Endothelial cell of umbilical vein (primary cell): ENCODE data around the gene CRTAP. TPM values are rescaled to one million over a fixed set of nuclear protein-coding genes. Genes with fewer than 3 reads are reported as not detected.

Experiments used
- BruUV-seq: library from RNA; stranded (reverse); fragments of 400-500 nt; replicated peaks from 2 replicates; lab custom pipeline; 2021; lab: Mats Ljungman, UMichigan
- CTCF ChIA-PET: fragments of 300-600, 350-600 bp; sonication (Branson Sonifier 250); formaldehyde crosslinking; loops from one replicate; lab custom pipeline; 2021; ENCODE audit warnings: antibody characterized with exemption, inconsistent platforms; lab: Charles Lee
- POLR2A ChIA-PET: fragments of 300-600, 350-600 bp; sonication (Branson Sonifier 250); formaldehyde crosslinking; loops from one replicate; lab custom pipeline; 2021; ENCODE audit warnings: antibody characterized with exemption, inconsistent platforms; lab: Charles Lee
- DNase-seq: peaks from one replicate; pipeline ENCODE4 v3.0.0-alpha.2; 2011; ENCODE audit warnings: low read depth, low spot score
- FAIRE-seq: peaks from 2 replicates; lab custom pipeline; 2011; peaks lifted over from hg19 to GRCh38; lab: Jason Lieb, UNC
- H2AFZ ChIP-seq: 2 replicates; pipeline ENCODE4 v1.6.0; 2012; ENCODE audit warnings: low read depth, low read length, control low read depth, inconsistent platforms
- H3K27ac ChIP-seq: 2 replicates; pipeline ENCODE4 v1.5.1; 2011; ENCODE audit warnings: low read depth, mild to moderate bottlenecking, control low read depth, low read length, moderate library complexity; ENCODE audit not compliant: insufficient read depth
- H3K27me3 ChIP-seq, 2 experiments: 2 replicates each; pipeline versions ENCODE4 v1.6.0 to v1.6.1; 2011; ENCODE audit warnings: low read length in 2 of 2, mixed read lengths in 1 of 2; ENCODE audit not compliant: control insufficient read depth in 2 of 2, insufficient read depth in 2 of 2
- H3K36me3 ChIP-seq, 2 experiments: 2 replicates in 1 of 2; 3 replicates in 1 of 2; pipeline ENCODE4 v1.5.1; 2011; ENCODE audit warnings: low read length in 2 of 2, mild to moderate bottlenecking in 1 of 2, moderate library complexity in 1 of 2; ENCODE audit not compliant: control insufficient read depth in 2 of 2, insufficient read depth in 2 of 2; ENCODE audit errors: extremely low read depth in 1 of 2
- H3K4me1 ChIP-seq: 3 replicates; pipeline ENCODE4 v1.5.1; 2011; ENCODE audit warnings: mild to moderate bottlenecking, low read length; ENCODE audit not compliant: control insufficient read depth, insufficient read depth; ENCODE audit errors: extremely low read depth
- H3K4me2 ChIP-seq: 2 replicates; pipeline ENCODE4 v1.6.1; 2011; ENCODE audit warnings: low read length, control low read depth, mixed read lengths; ENCODE audit not compliant: insufficient read depth
- H3K4me3 ChIP-seq, 3 experiments: fragments of 200-600 bp in 1 of 3; sonication (generic), shearing (Covaris generic) in 1 of 3; replicated peaks in 1 of 3; 2 replicates each; pipeline ENCODE4 v1.5.1; 2011 to 2016; ENCODE audit warnings: control low read depth in 3 of 3, low read length in 3 of 3, mild to moderate bottlenecking in 2 of 3, inconsistent platforms in 1 of 3, low read depth in 1 of 3, moderate library complexity in 1 of 3; ENCODE audit not compliant: insufficient read depth in 1 of 3
- H3K79me2 ChIP-seq: 2 replicates; pipeline ENCODE4 v1.6.0; 2012; ENCODE audit warnings: low read length, inconsistent platforms; ENCODE audit not compliant: control insufficient read depth, insufficient read depth
- H3K9ac ChIP-seq: replicated peaks from 2 replicates; pipeline ENCODE3; 2011; ENCODE audit warnings: low read length, control low read depth; ENCODE audit not compliant: insufficient read depth; ENCODE audit errors: extremely low read depth
- H3K9me1 ChIP-seq: replicated peaks from 3 replicates; pipeline ENCODE4 v1.6.0; 2011; ENCODE audit warnings: mild to moderate bottlenecking, low read length; ENCODE audit not compliant: control insufficient read depth, insufficient read depth; ENCODE audit errors: extremely low read depth
- H3K9me3 ChIP-seq: replicated peaks from 2 replicates; pipeline ENCODE4 v1.5.1; 2012; ENCODE audit warnings: low read length, inconsistent platforms; ENCODE audit not compliant: control insufficient read depth, insufficient read depth
- H4K20me1 ChIP-seq: replicated peaks from 2 replicates; pipeline ENCODE3; 2011; ENCODE audit warnings: mild to moderate bottlenecking, low read length; ENCODE audit not compliant: control insufficient read depth, insufficient read depth; ENCODE audit errors: extremely low read depth
- EZH2 ChIP-seq: IDR thresholded peaks from 2 replicates; pipeline ENCODE4 v1.6.1; 2012; ENCODE audit warnings: borderline replicate concordance, low read depth, mild to moderate bottlenecking, moderate library complexity, low read length, inconsistent platforms; ENCODE audit not compliant: severe bottlenecking
- FOS ChIP-seq: IDR thresholded peaks from 2 replicates; pipeline ENCODE4 v1.6.1; 2011; ENCODE audit warnings: mild to moderate bottlenecking, low read length, moderate library complexity, borderline replicate concordance; ENCODE audit not compliant: insufficient read depth
- JUN ChIP-seq: IDR thresholded peaks from 2 replicates; pipeline ENCODE4 v1.6.1; 2011; ENCODE audit warnings: borderline replicate concordance, low read depth; ENCODE audit not compliant: insufficient read length, insufficient read depth
- POLR2AphosphoS5 ChIP-seq: IDR thresholded peaks from 2 replicates; pipeline ENCODE4 v1.6.1; 2012; ENCODE audit warnings: low read depth, mild to moderate bottlenecking, control low read depth, low read length, moderate library complexity; ENCODE audit not compliant: insufficient read depth
- dilution Hi-C: fragments of 300-500 bp; cut with MboI; formaldehyde crosslinking; loops from one replicate; pipeline ENCODE4 v1.15.0; 2019; ENCODE audit warnings: low sequenced_read_pairs; ENCODE audit not compliant: extremely low pct_ligation_motif_present
- intact Hi-C: fragments of 100-400 bp; cut with micrococcal nuclease; formaldehyde crosslinking; loops from one replicate; pipeline ENCODE4 v1.10.0; 2022
- polyA plus RNA-seq, 4 experiments: library from polyadenylated mRNA; depleted of rRNA in 3 of 4; stranded (reverse) in 3 of 4; unstranded in 1 of 4; fragments of >200 nt; gene quantifications; 2 replicates each; pipeline versions ENCODE4 v1.2.1 to v1.2.3, GENCODE V29; 2011 to 2012; ENCODE audit warnings: missing spikeins in 1 of 4
- total RNA-seq: library from RNA; stranded (reverse); gene quantifications from 2 replicates; pipeline ENCODE4 v1.2.3, GENCODE V29; 2021
- TF ChIP-seq, protein P1 (sequence below), 2 donors: IDR thresholded peaks; 1 replicate in 1 of 2; 2 replicates in 1 of 2; pipeline ENCODE4 v1.5.1; 2011; ENCODE audit warnings: low read length in 2 of 2, mild to moderate bottlenecking in 2 of 2, moderate library complexity in 2 of 2, control low read depth in 1 of 2, inconsistent platforms in 1 of 2, low read depth in 1 of 2; ENCODE audit not compliant: insufficient read depth in 1 of 2; ENCODE audit errors: extremely low read depth in 1 of 2

The CRTAP gene
- total and polyA plus RNA-seq, 2 donors (not counting 3 experiments of a cell fraction or from before 2014, with no cell fraction given): 204 to 213 TPM

- no TSS peak for BruUV-seq
- no peak overlapping the region for H3K4me3 ChIP-seq
- intact Hi-C loops: loop anchor here (1.0 to 5.0 kb wide), 6 partner anchors 87 to 656 kb away; partner anchors contain the start of gene SUSD5
- POLR2A ChIA-PET: interaction anchor here (0.7 to 1.3 kb wide), 2 partner anchors 87 to 241 kb away, joined by 3 to 9 read pairs; partner anchors contain the start of gene SUSD5
- H3K4me2 ChIP-seq: no peak overlapping the region
- no peaks in the 10 kb centered on the region for H4K20me1 ChIP-seq
- dilution Hi-C loops: loop anchor here (10.0 kb wide), 1 partner anchor 223 kb away; no protein-coding TSS in a partner anchor
- H3K9me1 ChIP-seq: no peaks in the 10 kb centered on the region
- H3K27me3 ChIP-seq: no peaks in the 10 kb centered on the region
- H3K4me1 ChIP-seq: peaks cover 9% of the 10 kb centered on the region
- TF ChIP-seq, protein P1, sequence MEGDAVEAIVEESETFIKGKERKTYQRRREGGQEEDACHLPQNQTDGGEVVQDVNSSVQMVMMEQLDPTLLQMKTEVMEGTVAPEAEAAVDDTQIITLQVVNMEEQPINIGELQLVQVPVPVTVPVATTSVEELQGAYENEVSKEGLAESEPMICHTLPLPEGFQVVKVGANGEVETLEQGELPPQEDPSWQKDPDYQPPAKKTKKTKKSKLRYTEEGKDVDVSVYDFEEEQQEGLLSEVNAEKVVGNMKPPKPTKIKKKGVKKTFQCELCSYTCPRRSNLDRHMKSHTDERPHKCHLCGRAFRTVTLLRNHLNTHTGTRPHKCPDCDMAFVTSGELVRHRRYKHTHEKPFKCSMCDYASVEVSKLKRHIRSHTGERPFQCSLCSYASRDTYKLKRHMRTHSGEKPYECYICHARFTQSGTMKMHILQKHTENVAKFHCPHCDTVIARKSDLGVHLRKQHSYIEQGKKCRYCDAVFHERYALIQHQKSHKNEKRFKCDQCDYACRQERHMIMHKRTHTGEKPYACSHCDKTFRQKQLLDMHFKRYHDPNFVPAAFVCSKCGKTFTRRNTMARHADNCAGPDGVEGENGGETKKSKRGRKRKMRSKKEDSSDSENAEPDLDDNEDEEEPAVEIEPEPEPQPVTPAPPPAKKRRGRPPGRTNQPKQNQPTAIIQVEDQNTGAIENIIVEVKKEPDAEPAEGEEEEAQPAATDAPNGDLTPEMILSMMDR (IDR thresholded peaks at IDR 0.05; ENCODE audit: extremely low read depth in 1 of 2, insufficient read depth in 1 of 2, low read depth in 1 of 2, low read length in 2 of 2): peak; percentile 51 to 62
- no peak for TF ChIP-seq EZH2
- H2AFZ ChIP-seq: no peak overlapping the region
- no peaks in the 10 kb centered on the region for H3K9me3 ChIP-seq
- H3K9ac ChIP-seq: no peak overlapping the region
- no peaks in the 10 kb centered on the region for H3K79me2 ChIP-seq
- no peak overlapping the region for H3K27ac ChIP-seq
- CTCF ChIA-PET: interaction anchor here (0.6 to 10.1 kb wide), 65 partner anchors 10 to 656 kb away, joined by 3 to 639 read pairs (median 5); partner anchors contain the start of genes CRTAP, FBXL2 and UBP1
- FAIRE-seq (peak; percentile 80), DNase-seq (peak; percentile 76)
- peaks cover 5 to 6% of the 10 kb centered on the region in 2 experiments for H3K36me3 ChIP-seq
These were observed 17.7 kb downstream of the CRTAP start for GRCh38 chr3:33131331-33132018.

GRCh38 chr3:33132019-33132360 is 18.2 kb downstream of the CRTAP start:
- no peak overlapping the region for H3K27ac ChIP-seq
- no peak overlapping the region for H3K9ac ChIP-seq
- no peak for FAIRE-seq
- H3K27me3 ChIP-seq: no peaks in the 10 kb centered on the region
- H3K79me2 ChIP-seq: no peaks in the 10 kb centered on the region
- dilution Hi-C loops: loop anchor here (10.0 kb wide), 1 partner anchor 223 kb away; no protein-coding TSS in a partner anchor
- H3K4me3 ChIP-seq: no peak overlapping the region
- CTCF ChIA-PET: interaction anchor here (0.8 to 10.1 kb wide), 56 partner anchors 9 to 655 kb away, joined by 3 to 639 read pairs (median 5); partner anchors contain the start of genes CRTAP and FBXL2
- POLR2A ChIA-PET: interaction anchor here (0.7 to 1.3 kb wide), 2 partner anchors 87 to 241 kb away, joined by 3 to 9 read pairs; partner anchors contain the start of gene SUSD5
- H3K4me1 ChIP-seq: peaks cover 9% of the 10 kb centered on the region
- BruUV-seq: no TSS peak
- TF ChIP-seq JUN: no peak
- no peak for TF ChIP-seq POLR2AphosphoS5
- no peak for TF ChIP-seq EZH2
- no peak for TF ChIP-seq FOS
- no peak overlapping the region for H3K4me2 ChIP-seq
- H3K9me3 ChIP-seq: no peaks in the 10 kb centered on the region
- H3K9me1 ChIP-seq: no peaks in the 10 kb centered on the region
- H4K20me1 ChIP-seq: no peaks in the 10 kb centered on the region
- H3K36me3 ChIP-seq: peaks cover 5 to 6% of the 10 kb centered on the region in 2 experiments
- intact Hi-C loops: loop anchor here (5.0 kb wide), 1 partner anchor 185 kb away; no protein-coding TSS in a partner anchor
- DNase-seq: no peak
- no peak overlapping the region for H2AFZ ChIP-seq
